Osteocyte (in vitro differentiated cells): ENCODE results near the gene CGNL1. TPM values are rescaled to one million over a fixed set of nuclear protein-coding genes. Genes with fewer than 3 reads are reported as not detected.

Source experiments
- DNase-seq: peaks from one replicate; pipeline ENCODE4 v3.0.0; 2021; ENCODE audit warnings: mixed read lengths; ENCODE audit not compliant: unreplicated experiment; ENCODE audit errors: extremely low spot score
- H3K27ac Mint-ChIP-seq: one replicate; pipeline ENCODE4 v1.8.0; 2021; ENCODE audit warnings: mild to moderate bottlenecking, mixed read lengths; ENCODE audit not compliant: unreplicated experiment
- H3K27me3 Mint-ChIP-seq: one replicate; pipeline ENCODE4 v1.8.0; 2021; ENCODE audit warnings: mixed read lengths; ENCODE audit not compliant: unreplicated experiment
- H3K36me3 Mint-ChIP-seq: one replicate; pipeline ENCODE4 v1.8.0; 2021; ENCODE audit warnings: mixed read lengths; ENCODE audit not compliant: unreplicated experiment
- H3K4me1 Mint-ChIP-seq: one replicate; pipeline ENCODE4 v1.8.0; 2021; ENCODE audit warnings: mixed read lengths; ENCODE audit not compliant: unreplicated experiment
- H3K4me3 Mint-ChIP-seq: one replicate; pipeline ENCODE4 v1.8.0; 2021; ENCODE audit warnings: mild to moderate bottlenecking, moderate library complexity, mixed read lengths; ENCODE audit not compliant: unreplicated experiment
- H3K9me3 Mint-ChIP-seq: one replicate; pipeline ENCODE4 v1.8.0; 2021; ENCODE audit warnings: mixed read lengths; ENCODE audit not compliant: unreplicated experiment
- total RNA-seq: library from RNA; stranded (reverse); gene quantifications from 2 replicates; pipeline ENCODE4 v1.2.1, GENCODE V29; 2021
- TF ChIP-seq, protein P1 (sequence below): fragments of 200-600 bp; sonication (generic); IDR thresholded peaks from 2 replicates; pipeline ENCODE4 v1.5.0; 2021; ENCODE audit warnings: antibody characterized with exemption, mild to moderate bottlenecking, moderate library complexity

CGNL1 gene
- total RNA-seq, 1 donor from 2014 or later: 6.2 TPM

DNA sequence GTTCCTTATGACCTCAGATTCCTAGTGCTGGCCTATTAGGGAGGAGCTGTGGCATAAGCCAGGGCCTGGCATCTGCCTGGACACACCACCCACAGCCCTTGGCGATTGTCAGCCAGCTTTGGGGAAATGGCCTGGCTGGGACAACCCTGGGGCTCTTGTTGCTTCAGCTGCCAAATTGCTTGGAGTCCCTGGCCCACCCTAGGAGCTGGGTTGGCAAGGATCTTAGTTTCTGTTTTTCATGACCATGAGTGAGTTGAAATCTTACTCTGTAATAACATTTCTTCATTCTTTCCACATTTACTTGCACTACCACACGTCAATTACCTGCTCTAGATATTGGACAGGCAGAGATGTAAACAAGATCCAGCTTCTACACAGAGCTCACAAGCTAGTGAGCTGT is 213.4 kb downstream of the CGNL1 start:
- no peaks in the 10 kb centered on the region for H3K36me3 Mint-ChIP-seq
- DNase-seq: no peak
- TF ChIP-seq, protein P1, sequence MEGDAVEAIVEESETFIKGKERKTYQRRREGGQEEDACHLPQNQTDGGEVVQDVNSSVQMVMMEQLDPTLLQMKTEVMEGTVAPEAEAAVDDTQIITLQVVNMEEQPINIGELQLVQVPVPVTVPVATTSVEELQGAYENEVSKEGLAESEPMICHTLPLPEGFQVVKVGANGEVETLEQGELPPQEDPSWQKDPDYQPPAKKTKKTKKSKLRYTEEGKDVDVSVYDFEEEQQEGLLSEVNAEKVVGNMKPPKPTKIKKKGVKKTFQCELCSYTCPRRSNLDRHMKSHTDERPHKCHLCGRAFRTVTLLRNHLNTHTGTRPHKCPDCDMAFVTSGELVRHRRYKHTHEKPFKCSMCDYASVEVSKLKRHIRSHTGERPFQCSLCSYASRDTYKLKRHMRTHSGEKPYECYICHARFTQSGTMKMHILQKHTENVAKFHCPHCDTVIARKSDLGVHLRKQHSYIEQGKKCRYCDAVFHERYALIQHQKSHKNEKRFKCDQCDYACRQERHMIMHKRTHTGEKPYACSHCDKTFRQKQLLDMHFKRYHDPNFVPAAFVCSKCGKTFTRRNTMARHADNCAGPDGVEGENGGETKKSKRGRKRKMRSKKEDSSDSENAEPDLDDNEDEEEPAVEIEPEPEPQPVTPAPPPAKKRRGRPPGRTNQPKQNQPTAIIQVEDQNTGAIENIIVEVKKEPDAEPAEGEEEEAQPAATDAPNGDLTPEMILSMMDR: no peak
- H3K27me3 Mint-ChIP-seq: peaks cover 7% of the 10 kb centered on the region
- H3K4me3 Mint-ChIP-seq: peak overlapping the region; percentile 39
- H3K27ac Mint-ChIP-seq: peak overlapping the region; percentile 82
- no peaks in the 10 kb centered on the region for H3K9me3 Mint-ChIP-seq
- peaks cover 45% of the 10 kb centered on the region for H3K4me1 Mint-ChIP-seq

DNA sequence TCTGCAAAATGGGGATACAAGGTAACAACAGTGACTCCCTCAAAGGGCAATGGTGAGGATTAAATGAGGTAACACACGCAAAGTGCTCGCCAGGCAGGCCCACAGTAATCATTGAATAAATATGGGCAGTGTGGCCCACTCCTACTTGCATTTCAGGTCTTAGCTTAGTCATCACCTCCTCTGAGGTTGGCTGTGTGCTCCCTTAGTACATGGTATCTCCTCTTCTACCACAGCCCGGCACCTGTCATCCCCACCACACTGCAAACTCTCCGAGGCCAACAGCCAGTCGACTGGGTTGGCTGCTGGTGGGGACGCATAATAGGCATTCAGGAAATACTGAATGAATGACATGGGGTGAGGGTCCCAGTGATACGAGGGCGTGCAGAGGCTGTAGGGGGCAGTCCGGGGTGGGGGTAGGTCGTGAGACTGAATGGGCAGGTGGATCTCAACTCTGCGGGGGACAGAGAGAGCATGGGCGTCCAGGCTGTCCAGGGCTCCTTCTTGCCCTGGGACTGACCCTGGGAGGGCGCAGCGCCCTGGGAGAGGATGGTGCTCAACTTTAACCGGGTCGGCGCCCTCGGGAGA is 215.0 kb downstream of the CGNL1 start:
- Mint-ChIP-seq H3K9me3 (no peaks in the 10 kb centered on the region), H3K27me3 (peaks cover 7% of the 10 kb centered on the region), H3K4me1 (peaks cover 50% of the 10 kb centered on the region), H3K27ac (no peak overlapping the region), H3K4me3 (peak overlapping the region; percentile 44), H3K36me3 (no peaks in the 10 kb centered on the region)
- TF ChIP-seq, protein P1: no peak
- DNase-seq: no peak

DNA sequence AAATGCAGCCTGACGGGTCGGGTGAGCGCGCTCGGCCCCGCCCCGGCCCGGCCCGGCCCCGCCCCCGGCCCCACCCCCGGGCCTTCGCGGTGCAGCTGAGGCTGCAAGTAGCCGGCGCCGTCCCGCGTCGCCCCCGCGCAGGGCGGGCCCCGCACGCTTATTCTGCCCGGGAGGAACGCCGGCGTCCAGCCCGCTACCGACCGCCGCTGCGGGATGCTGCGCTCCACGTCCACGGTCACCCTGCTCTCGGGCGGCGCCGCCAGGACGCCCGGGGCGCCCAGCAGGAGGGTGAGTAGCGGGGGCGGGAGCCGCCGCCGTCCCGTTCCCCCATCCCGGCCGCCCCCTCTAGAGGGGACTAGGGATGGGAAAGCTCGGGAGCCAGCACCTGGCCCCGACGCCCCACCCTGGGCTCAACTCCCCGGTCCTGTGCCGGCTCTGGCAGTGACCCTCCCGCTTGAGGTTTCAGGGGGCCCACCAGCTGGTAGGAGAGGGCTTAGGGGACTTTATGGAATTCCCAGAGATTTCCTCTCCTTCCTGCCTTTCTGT is 215.6 kb downstream of the CGNL1 start, which contains the start of gene MYZAP:
TSS of gene MYZAP (plus strand) at position 83 of the 546 bp plus-strand sequence. CDS start at position 214, 131 bp downstream.
- Mint-ChIP-seq H3K9me3 (no peaks in the 10 kb centered on the region), H3K4me1 (peaks cover 50% of the 10 kb centered on the region), H3K36me3 (no peaks in the 10 kb centered on the region), H3K27me3 (peaks cover 7% of the 10 kb centered on the region), H3K27ac (peak within 1 kb of the TSS; percentile 16), H3K4me3 (peak within 1 kb of the TSS; percentile 58)
- no peak for DNase-seq
- TF ChIP-seq, protein P1: no peak

DNA sequence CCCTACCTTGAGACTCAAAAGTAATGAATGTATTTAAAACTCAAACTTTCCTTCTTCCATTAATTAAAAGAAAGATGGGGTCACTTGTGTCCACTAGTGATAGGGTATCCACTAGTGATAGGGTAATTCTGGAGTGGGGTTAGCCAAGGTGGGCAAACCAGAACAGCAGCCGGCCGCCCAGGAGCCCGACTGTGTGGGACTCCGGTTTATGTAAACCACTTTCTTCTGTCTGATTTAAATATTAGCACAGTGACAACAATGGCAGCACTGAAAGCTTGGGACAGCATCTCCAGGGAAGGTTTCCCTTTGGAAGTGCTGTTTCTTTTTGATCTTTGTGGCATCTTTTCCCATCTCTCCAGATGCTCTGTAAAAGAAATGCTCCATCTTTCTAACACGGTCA is 216.1 kb downstream of the CGNL1 start:
- DNase-seq: no peak
- Mint-ChIP-seq H3K36me3 (no peaks in the 10 kb centered on the region), H3K27ac (peak overlapping the region; percentile 16), H3K4me3 (peak overlapping the region; percentile 58), H3K9me3 (no peaks in the 10 kb centered on the region), H3K27me3 (peaks cover 7% of the 10 kb centered on the region), H3K4me1 (peaks cover 45% of the 10 kb centered on the region)
- TF ChIP-seq, protein P1: no peak

DNA sequence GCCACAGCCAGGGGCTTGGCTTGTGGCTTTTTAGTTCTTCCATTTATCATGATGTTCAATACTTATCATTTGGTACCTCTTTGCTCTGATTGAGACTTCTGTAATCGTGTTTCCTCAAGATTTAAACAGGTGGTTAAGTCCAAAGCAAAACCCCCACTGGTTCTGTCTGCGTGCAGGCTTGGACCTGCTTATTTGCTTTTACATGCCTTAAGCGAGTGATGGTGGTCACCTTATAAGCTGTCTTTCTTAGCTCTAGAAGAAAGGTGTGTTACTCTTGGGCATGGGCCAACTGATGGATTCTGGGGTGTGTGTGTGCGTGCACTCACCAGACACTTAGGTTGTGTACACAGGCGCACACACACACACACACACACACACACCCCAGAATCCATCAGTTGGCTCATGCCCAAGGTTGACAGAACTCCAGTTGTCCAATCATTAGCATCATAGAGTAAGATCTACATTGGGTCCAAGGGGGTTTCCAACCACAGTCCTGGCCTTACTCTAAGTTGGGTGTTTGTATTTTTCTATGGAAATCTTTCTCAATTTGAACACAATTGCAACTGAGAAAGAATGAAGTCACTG is 216.6 kb downstream of the CGNL1 start:
- TF ChIP-seq, protein P1: no peak
- Mint-ChIP-seq H3K4me1 (peaks cover 40% of the 10 kb centered on the region), H3K9me3 (no peaks in the 10 kb centered on the region), H3K36me3 (no peaks in the 10 kb centered on the region), H3K27ac (peak overlapping the region; percentile 16), H3K4me3 (peak overlapping the region; percentile 58), H3K27me3 (peaks cover 9% of the 10 kb centered on the region)
- DNase-seq: no peak
